ENCODE results near the gene PYHIN1.

The PYHIN1 gene

DNA sequence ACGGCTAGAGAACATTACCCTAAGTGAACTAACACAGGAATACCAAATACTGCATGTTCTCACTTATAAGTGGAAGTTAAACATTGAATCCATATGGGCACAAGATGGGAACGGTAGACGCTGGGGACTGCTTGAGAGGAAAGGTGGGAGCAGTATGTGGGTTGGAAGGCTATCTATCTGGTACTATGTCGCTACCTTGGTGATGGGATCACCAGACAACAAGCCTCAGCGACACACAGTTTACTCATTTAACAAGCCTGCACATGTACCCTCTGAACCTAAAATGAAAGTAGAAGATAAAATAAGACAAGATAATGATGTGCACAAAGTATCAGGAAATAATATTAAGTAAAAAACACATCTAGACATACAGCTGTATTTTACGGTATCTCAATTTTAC, 819 bp downstream of the PYHIN1 start:
- TF ChIP-seq, protein P1, sequence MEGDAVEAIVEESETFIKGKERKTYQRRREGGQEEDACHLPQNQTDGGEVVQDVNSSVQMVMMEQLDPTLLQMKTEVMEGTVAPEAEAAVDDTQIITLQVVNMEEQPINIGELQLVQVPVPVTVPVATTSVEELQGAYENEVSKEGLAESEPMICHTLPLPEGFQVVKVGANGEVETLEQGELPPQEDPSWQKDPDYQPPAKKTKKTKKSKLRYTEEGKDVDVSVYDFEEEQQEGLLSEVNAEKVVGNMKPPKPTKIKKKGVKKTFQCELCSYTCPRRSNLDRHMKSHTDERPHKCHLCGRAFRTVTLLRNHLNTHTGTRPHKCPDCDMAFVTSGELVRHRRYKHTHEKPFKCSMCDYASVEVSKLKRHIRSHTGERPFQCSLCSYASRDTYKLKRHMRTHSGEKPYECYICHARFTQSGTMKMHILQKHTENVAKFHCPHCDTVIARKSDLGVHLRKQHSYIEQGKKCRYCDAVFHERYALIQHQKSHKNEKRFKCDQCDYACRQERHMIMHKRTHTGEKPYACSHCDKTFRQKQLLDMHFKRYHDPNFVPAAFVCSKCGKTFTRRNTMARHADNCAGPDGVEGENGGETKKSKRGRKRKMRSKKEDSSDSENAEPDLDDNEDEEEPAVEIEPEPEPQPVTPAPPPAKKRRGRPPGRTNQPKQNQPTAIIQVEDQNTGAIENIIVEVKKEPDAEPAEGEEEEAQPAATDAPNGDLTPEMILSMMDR (IDR thresholded peaks at IDR 0.05; ENCODE audit: borderline replicate concordance, insufficient read depth, low read depth, low read length) = no peak
- H3K4me3 ChIP-seq (ENCODE audit: low read depth, low read length) = no peak overlapping the region

DNA sequence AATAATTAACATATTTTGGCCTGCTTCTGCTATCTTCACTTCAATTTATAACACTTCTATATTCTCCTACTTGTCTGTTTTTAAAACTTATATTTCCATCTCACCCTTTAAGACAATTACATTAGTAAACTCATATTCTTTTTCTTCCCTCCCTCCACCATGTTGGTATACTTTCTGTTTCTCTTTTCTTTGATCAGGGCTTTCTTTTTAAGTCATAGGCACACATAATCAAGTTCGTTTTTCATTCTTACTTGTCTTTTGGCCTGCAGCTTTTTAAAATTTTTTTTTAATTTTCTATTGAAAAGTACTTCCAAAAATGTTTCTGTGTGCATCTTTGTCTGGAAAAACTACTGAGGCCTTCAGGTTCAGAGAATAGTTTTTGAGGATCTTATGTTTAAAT, 2.3 kb downstream of the PYHIN1 start:
- no peak overlapping the region for H3K4me3 ChIP-seq (ENCODE audit: low read depth, low read length)
- TF ChIP-seq, protein P1 (IDR thresholded peaks at IDR 0.05; ENCODE audit: borderline replicate concordance, insufficient read depth, low read depth, low read length) = no peak

DNA sequence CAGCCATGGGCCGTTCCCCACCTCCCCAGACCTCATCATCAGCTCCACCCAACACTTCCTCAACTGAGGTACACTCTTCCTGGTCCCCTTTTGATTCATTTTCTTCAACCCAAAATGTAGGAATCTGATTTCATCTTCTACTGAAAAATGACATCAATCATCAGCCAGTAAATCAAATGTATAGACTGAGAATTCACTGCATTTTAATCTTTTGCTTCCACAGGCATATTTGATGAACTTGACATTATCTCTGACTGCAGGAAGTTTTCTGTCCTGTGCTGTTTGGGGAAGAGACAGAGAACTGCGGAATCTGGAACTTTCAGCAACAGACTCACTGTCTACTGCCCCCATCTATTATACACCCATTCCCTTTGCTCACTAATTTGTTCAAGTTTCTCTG, 7.8 kb downstream of the PYHIN1 start:
- TF ChIP-seq, protein P1 (IDR thresholded peaks at IDR 0.05; ENCODE audit: borderline replicate concordance, insufficient read depth, low read depth, low read length) = no peak
- H3K4me3 ChIP-seq (ENCODE audit: low read depth, low read length) = no peak overlapping the region

DNA sequence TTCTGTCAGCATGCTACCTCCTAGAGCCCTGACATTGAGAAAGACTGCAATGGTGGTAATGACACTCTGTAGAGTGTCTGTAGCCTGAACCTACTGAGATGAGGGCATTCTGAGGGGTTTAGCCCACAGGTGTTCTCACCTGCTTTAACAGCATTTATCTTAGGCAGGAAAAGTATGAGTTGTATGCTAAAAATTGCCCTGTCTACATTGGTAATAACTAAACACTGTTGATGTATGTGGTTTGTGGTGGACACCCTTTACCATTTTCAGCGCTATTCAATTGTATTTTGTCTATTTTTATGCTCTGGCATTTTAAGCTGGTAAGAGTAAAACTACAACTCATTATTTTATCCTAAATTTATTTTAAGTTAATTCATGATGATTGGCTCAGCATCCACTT, 10.0 kb downstream of the PYHIN1 start:
- TF ChIP-seq, protein P1 (IDR thresholded peaks at IDR 0.05; ENCODE audit: borderline replicate concordance, insufficient read depth, low read depth, low read length) = no peak

DNA sequence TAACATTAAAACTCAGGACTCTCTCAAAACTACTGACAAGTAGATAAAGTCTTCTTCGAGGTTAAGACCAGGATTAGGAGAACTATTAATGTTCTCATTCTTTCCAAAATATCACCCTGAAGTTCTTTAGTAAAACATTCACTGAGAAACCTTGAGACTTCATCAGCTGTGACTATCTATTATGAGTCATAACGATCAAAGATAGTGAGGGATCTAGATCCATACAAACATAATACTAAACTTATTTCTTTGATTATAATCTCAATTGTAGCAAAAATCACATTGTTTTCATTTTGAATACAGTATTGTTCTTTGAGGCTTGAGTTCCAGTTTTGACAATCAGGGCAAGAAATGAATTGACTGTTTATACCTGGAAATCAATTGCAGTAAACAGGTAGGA, 11.1 kb downstream of the PYHIN1 start:
- no peak overlapping the region for H3K4me3 ChIP-seq (ENCODE audit: low read depth, low read length)
- TF ChIP-seq, protein P1 (IDR thresholded peaks at IDR 0.05; ENCODE audit: borderline replicate concordance, insufficient read depth, low read depth, low read length) = no peak

More for the DNA sequence above, 10.0 kb downstream of the PYHIN1 start:
- no peak overlapping the region for H3K4me3 ChIP-seq (ENCODE audit: low read depth, low read length)

DNA sequence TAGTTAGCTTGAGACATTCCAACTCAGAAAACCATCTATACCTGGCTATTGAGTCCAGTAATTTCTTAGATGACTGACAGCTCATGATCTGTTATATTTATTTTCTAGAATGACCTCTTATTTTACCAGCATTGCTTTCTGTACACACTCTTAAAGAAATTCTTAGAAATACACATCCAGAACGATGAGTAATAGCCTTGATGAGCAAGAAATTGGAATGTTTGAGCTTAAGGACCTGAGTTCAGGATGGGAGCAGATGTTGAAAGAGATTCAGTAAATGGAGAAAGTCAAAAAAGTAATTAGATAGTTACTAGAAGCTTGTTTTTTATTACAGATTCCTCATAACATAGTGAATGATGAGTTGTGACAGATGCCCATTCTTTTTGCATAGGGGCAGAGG, 11.7 kb downstream of the PYHIN1 start:
- H3K4me3 ChIP-seq (ENCODE audit: low read depth, low read length) = no peak overlapping the region
- TF ChIP-seq, protein P1 (IDR thresholded peaks at IDR 0.05; ENCODE audit: borderline replicate concordance, insufficient read depth, low read depth, low read length) = no peak

DNA sequence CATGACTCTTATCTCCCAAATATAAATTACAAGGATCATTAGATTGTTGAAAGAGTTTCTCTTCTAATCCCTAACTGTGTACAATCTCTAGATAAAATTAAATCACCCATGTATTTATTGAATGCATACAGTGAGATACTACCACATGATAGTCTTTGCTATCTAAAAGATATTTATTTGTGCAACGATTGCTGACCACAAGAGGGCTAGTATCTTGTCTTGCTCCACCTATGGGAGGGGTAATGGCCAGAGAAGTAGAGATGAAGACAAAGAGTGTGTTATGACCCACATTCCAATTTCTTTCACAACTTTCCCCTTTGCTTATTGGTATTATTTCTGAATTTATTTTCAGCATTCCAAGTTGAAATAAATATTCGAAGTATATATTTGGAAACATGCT, 13.7 kb downstream of the PYHIN1 start:
- H3K4me3 ChIP-seq (ENCODE audit: low read depth, low read length) = no peak overlapping the region
- TF ChIP-seq, protein P1 (IDR thresholded peaks at IDR 0.05; ENCODE audit: borderline replicate concordance, insufficient read depth, low read depth, low read length) = no peak
